Measurements from ENCODE around the gene PIGZ.

PIGZ gene

DNA sequence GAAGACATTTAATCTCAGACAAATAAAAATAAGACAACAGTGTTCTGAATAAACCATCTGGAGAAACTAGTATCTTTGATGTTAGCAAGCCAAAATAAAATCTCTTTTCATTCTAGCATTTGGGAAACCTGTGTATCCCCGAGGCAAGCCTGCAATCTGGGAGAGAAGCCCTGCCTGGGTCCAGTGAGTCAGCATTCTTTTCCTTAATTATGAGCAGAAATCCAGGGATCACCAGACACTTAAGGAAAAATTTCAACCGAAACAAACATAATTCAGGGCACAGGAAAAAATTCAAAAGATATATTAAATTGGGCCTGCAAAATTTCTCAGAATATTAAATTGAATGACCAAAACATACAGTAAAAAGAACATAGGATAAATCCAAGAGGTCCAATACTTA lies 30.5 kb downstream of the PIGZ start:
- TF ChIP-seq, protein P1, sequence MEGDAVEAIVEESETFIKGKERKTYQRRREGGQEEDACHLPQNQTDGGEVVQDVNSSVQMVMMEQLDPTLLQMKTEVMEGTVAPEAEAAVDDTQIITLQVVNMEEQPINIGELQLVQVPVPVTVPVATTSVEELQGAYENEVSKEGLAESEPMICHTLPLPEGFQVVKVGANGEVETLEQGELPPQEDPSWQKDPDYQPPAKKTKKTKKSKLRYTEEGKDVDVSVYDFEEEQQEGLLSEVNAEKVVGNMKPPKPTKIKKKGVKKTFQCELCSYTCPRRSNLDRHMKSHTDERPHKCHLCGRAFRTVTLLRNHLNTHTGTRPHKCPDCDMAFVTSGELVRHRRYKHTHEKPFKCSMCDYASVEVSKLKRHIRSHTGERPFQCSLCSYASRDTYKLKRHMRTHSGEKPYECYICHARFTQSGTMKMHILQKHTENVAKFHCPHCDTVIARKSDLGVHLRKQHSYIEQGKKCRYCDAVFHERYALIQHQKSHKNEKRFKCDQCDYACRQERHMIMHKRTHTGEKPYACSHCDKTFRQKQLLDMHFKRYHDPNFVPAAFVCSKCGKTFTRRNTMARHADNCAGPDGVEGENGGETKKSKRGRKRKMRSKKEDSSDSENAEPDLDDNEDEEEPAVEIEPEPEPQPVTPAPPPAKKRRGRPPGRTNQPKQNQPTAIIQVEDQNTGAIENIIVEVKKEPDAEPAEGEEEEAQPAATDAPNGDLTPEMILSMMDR (IDR thresholded peaks at IDR 0.05), result no peak

- TF ChIP-seq, protein P1 (IDR thresholded peaks at IDR 0.05), result no peak
Observed at GRCh38 chr3:196936288-196936687, 32.3 kb downstream of the PIGZ start.

DNA sequence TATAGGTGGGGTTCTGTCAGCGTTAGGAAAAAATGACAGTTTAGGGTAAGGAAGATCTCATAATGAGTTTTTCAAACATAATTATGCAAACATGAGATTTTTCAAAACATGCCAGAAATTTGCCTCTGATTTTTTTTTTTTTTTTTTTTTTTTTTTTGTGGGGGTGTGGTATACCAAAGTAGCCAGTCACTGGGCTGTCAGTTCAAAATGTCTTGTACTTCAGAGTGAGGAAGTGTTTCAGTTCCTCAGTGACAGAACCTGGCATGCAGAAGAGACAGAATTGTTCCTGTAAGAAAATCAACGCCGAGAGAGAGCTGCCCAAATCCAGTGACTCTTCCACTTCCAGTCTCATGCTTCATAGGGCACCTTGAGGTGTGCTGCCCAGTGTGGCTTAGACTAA lies 36.0 kb downstream of the PIGZ start:
- TF ChIP-seq, protein P1 (IDR thresholded peaks at IDR 0.05), result no peak

GRCh38 chr3:196931828-196932587 lies 36.6 kb downstream of the PIGZ start:
- TF ChIP-seq, protein P1 (IDR thresholded peaks at IDR 0.05), result no peak

GRCh38 chr3:196931157-196931556 lies 37.5 kb downstream of the PIGZ start:
- TF ChIP-seq, protein P1 (IDR thresholded peaks at IDR 0.05), result no peak

GRCh38 chr3:196927571-196928453 lies 40.8 kb downstream of the PIGZ start:
- TF ChIP-seq, protein P1 (IDR thresholded peaks at IDR 0.05), result no peak

- TF ChIP-seq, protein P1 (IDR thresholded peaks at IDR 0.05), result no peak
Observed at GRCh38 chr3:196920733-196921132, 47.9 kb downstream of the PIGZ start.
